H1 (cell line): ENCODE data around the gene LHX2. TPM values are rescaled to one million over a fixed set of nuclear protein-coding genes. Genes with fewer than 3 reads are reported as not detected.

Source experiments
- CHD2 ChIP-seq: IDR thresholded peaks from 2 replicates; pipeline ENCODE4 v1.6.1; 2012; ENCODE audit warnings: low read length, improper control_type of control experiment
- CREB1 ChIP-seq: IDR thresholded peaks from 2 replicates; pipeline ENCODE4 v1.6.1; 2012; ENCODE audit warnings: inconsistent platforms
- EZH2 ChIP-seq: fragments of 200-600 bp; sonication (generic); IDR thresholded peaks from 2 replicates; pipeline ENCODE4 v1.7.1; 2012; ENCODE audit warnings: low read depth, mild to moderate bottlenecking, moderate library complexity, low read length, inconsistent platforms; ENCODE audit not compliant: severe bottlenecking
- JUN ChIP-seq: IDR thresholded peaks from 2 replicates; pipeline ENCODE4 v1.6.1; 2011; ENCODE audit warnings: low read depth, mild to moderate bottlenecking, improper control_type of control experiment, low read length
- POLR2A ChIP-seq, 2 experiments: IDR thresholded peaks; 1 replicate in 1 of 2; 2 replicates in 1 of 2; pipeline ENCODE4 v1.6.1; 2011; ENCODE audit warnings: low read depth in 2 of 2, low read length in 2 of 2, mild to moderate bottlenecking in 2 of 2; ENCODE audit errors: control extremely low read depth in 1 of 2
- POLR2AphosphoS5 ChIP-seq: IDR thresholded peaks from 2 replicates; pipeline ENCODE4 v1.6.1; 2011; ENCODE audit warnings: low read depth, low read length
- RNF2 ChIP-seq: fragments of 200-900, 300-1000 bp; sonication (generic); IDR thresholded peaks from 2 replicates; pipeline ENCODE4 v1.7.1; 2016; ENCODE audit warnings: borderline replicate concordance, low read depth, mild to moderate bottlenecking, antibody characterized with exemption, low read length; ENCODE audit not compliant: poor library complexity, severe bottlenecking; ENCODE audit errors: missing control alignments
- polyA plus RNA-seq, 7 experiments: library from polyadenylated mRNA; depleted of rRNA in 3 of 7; stranded (reverse) in 5 of 7; unstranded in 2 of 7; fragments of >200 nt in 5 of 7; fragments of 200-250 nt in 2 of 7; gene quantifications; 1 replicate in 5 of 7; 2 replicates in 1 of 7; 4 replicates in 1 of 7; pipeline versions ENCODE4 v1.2.1 to v1.2.3, GENCODE V29; 2011 to 2013; ENCODE audit warnings: missing spikeins in 2 of 7, mixed read lengths in 2 of 7
- total RNA-seq: library from RNA; stranded (reverse); fragmentation: NEBNext Ultra II Directional; extraction: Animal tissue kit (Norgen Biotek cat#: 25700); gene quantifications from 2 replicates; pipeline ENCODE4 v1.2.1, GENCODE V29; 2021
- TF ChIP-seq, protein P1 (sequence below): IDR thresholded peaks from 2 replicates; pipeline ENCODE4 v1.6.1; 2011; ENCODE audit warnings: low read length, improper control_type of control experiment

Gene LHX2
- total and polyA plus RNA-seq, 2 of the 8 experiments (the other 6 are each of a cell fraction or from before 2014, with no cell fraction given) = 0.11 to 0.86 TPM

DNA sequence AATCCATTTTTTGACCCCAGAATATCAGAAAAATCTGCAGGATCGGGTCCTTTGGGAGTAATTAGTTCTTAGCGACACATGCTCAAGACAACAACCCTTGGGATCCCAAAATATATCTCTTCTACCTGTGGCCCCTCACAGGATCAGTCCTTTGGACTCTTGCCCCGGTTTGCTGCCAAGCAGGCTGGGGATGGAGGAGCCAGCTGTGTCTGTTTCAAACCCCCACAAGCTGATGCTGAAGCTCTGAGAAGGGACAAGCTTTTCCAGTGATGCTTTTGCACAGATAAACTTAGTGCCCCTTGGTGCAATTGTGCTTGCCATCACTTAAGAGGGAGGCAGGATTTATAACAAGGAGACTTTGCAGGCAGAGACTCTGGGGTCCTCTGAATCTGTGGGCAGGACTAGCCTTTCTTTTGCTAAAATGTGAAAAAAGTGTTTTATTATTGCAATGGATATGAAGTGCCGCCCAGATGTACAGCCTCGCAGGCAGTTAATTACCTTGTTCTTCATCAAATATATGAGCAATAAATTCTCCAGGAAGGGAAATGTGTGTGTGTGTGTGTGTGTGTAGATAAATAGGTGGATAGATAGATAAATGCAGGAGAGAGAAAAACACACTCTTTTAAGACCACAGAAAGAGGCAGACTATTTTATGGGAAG is 9.6 kb upstream of the LHX2 start (continued):
- TF ChIP-seq POLR2A (IDR thresholded peaks at IDR 0.05; ENCODE audit: control extremely low read depth in 1 of 2, low read depth in 2 of 2, low read length in 2 of 2) (no peak), CHD2 (no peak), POLR2AphosphoS5 (no peak), RNF2 (peak; percentile 70), EZH2 (peak; percentile 53), JUN (no peak), CREB1 (no peak)
- TF ChIP-seq, protein P1, sequence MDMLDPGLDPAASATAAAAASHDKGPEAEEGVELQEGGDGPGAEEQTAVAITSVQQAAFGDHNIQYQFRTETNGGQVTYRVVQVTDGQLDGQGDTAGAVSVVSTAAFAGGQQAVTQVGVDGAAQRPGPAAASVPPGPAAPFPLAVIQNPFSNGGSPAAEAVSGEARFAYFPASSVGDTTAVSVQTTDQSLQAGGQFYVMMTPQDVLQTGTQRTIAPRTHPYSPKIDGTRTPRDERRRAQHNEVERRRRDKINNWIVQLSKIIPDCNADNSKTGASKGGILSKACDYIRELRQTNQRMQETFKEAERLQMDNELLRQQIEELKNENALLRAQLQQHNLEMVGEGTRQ = no peak
